SJCRH30 (cell line): Measurements from ENCODE around the gene HOXB5. TPM values are rescaled to one million over a fixed set of nuclear protein-coding genes. Genes with fewer than 3 reads are reported as not detected.

Source experiments
- total RNA-seq: library from RNA; depleted of rRNA; stranded (reverse); fragments of >200 nt; shearing (Covaris generic); gene quantifications from 2 replicates; pipeline ENCODE4 v1.2.3, GENCODE V29; 2014; rRNA removed

HOXB5 gene
- total RNA-seq, 1 experiment from 2014 or later: 0.51 TPM

Other genes with a start within 250 kb of the HOXB5 start
- gene SKAP1, start 163.6 kb downstream of the HOXB5 start, total RNA-seq: not detected in 2 replicates
- not detected in 2 replicates for gene HOXB1, start 62.8 kb downstream of the HOXB5 start, total RNA-seq
- gene HOXB2, start 48.7 kb downstream of the HOXB5 start, total RNA-seq: 5.9 and 7.6 TPM in 2 replicates
- gene HOXB4, start 15.4 kb downstream of the HOXB5 start, total RNA-seq: 3.7 and 4.3 TPM in 2 replicates
- 7.4 and 8.8 TPM in 2 replicates for gene HOXB3, start 3.5 kb downstream of the HOXB5 start, total RNA-seq
- 6.2 and 7.5 TPM in 2 replicates for gene HOXB6, start 11.2 kb upstream of the HOXB5 start, total RNA-seq
- 18.8 and 23.1 TPM in 2 replicates for gene HOXB7, start 17.2 kb upstream of the HOXB5 start, total RNA-seq
- gene HOXB8, start 21.5 kb upstream of the HOXB5 start, total RNA-seq: 0.13 and 0.38 TPM in 2 replicates
- 2.5 and 4.0 TPM in 2 replicates for gene HOXB9, start 32.6 kb upstream of the HOXB5 start, total RNA-seq
- not detected in 2 replicates for gene PRAC1, start 128.7 kb upstream of the HOXB5 start, total RNA-seq
- 0.56 and 0.59 TPM in 2 replicates for gene PRAC2, start 129.4 kb upstream of the HOXB5 start, total RNA-seq
- gene HOXB13, start 135.0 kb upstream of the HOXB5 start, total RNA-seq: 8.3 and 9.2 TPM in 2 replicates
- 1.4 and 2.7 TPM in 2 replicates for gene TTLL6, start 223.4 kb upstream of the HOXB5 start, total RNA-seq
- 44.8 and 48.3 TPM in 2 replicates for gene CALCOCO2, start 237.3 kb upstream of the HOXB5 start, total RNA-seq